ENCODE data around the gene TEAD1.

TEAD1 gene

GRCh38 chr11:12767577-12767976 lies 93.4 kb downstream of the TEAD1 start:
- H3K27ac ChIP-seq (ENCODE audit: low read depth, low read length), result no peak overlapping the region
- H3K79me2 ChIP-seq (ENCODE audit: control insufficient read depth, low read length), result no peaks in the 10 kb centered on the region
- H3K4me2 ChIP-seq (ENCODE audit: low read length), result no peak overlapping the region
- H3K27me3 ChIP-seq (ENCODE audit: control insufficient read depth, low read length), result no peaks in the 10 kb centered on the region
- H3K9me3 ChIP-seq (ENCODE audit: control insufficient read depth, insufficient read depth, low read length), result no peaks in the 10 kb centered on the region
- H3K9me2 ChIP-seq (replicated peaks; ENCODE audit: control insufficient read depth, low read length), result no peaks in the 10 kb centered on the region
- H3K4me3 ChIP-seq (ENCODE audit: low read length), result no peak overlapping the region
- no peaks in the 10 kb centered on the region for H4K20me1 ChIP-seq (ENCODE audit: control insufficient read depth, insufficient read depth, low read depth, low read length)
- H3K36me3 ChIP-seq (ENCODE audit: control insufficient read depth, low read length), result no peaks in the 10 kb centered on the region
- no peaks in the 10 kb centered on the region for H3F3A ChIP-seq (ENCODE audit: control insufficient read depth, insufficient read depth)
- TF ChIP-seq, protein P1, sequence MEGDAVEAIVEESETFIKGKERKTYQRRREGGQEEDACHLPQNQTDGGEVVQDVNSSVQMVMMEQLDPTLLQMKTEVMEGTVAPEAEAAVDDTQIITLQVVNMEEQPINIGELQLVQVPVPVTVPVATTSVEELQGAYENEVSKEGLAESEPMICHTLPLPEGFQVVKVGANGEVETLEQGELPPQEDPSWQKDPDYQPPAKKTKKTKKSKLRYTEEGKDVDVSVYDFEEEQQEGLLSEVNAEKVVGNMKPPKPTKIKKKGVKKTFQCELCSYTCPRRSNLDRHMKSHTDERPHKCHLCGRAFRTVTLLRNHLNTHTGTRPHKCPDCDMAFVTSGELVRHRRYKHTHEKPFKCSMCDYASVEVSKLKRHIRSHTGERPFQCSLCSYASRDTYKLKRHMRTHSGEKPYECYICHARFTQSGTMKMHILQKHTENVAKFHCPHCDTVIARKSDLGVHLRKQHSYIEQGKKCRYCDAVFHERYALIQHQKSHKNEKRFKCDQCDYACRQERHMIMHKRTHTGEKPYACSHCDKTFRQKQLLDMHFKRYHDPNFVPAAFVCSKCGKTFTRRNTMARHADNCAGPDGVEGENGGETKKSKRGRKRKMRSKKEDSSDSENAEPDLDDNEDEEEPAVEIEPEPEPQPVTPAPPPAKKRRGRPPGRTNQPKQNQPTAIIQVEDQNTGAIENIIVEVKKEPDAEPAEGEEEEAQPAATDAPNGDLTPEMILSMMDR (IDR thresholded peaks at IDR 0.05; ENCODE audit: low read depth, low read length, poor library complexity, severe bottlenecking), result no peak
- no peak for TF ChIP-seq EZH2phosphoT487 (IDR thresholded peaks at IDR 0.05; ENCODE audit: borderline replicate concordance, low read length)
- H3K4me1 ChIP-seq (ENCODE audit: control insufficient read depth, low read length), result no peaks in the 10 kb centered on the region

GRCh38 chr11:12768726-12769673 lies 94.8 kb downstream of the TEAD1 start:
- Histone ChIP-seq H3K4me1 (ENCODE audit: control insufficient read depth, low read length) (no peaks in the 10 kb centered on the region), H4K20me1 (ENCODE audit: control insufficient read depth, insufficient read depth, low read depth, low read length) (no peaks in the 10 kb centered on the region), H3K4me2 (ENCODE audit: low read length) (no peak overlapping the region), H3K27ac (ENCODE audit: low read depth, low read length) (no peak overlapping the region), H3K36me3 (ENCODE audit: control insufficient read depth, low read length) (no peaks in the 10 kb centered on the region), H3K9me3 (ENCODE audit: control insufficient read depth, insufficient read depth, low read length) (no peaks in the 10 kb centered on the region), H3F3A (ENCODE audit: control insufficient read depth, insufficient read depth) (no peaks in the 10 kb centered on the region), H3K9me2 (replicated peaks; ENCODE audit: control insufficient read depth, low read length) (no peaks in the 10 kb centered on the region), H3K27me3 (ENCODE audit: control insufficient read depth, low read length) (no peaks in the 10 kb centered on the region), H3K79me2 (ENCODE audit: control insufficient read depth, low read length) (no peaks in the 10 kb centered on the region), H3K4me3 (ENCODE audit: low read length) (no peak overlapping the region)
- TF ChIP-seq, protein P1 (IDR thresholded peaks at IDR 0.05; ENCODE audit: low read depth, low read length, poor library complexity, severe bottlenecking), result no peak
- TF ChIP-seq EZH2phosphoT487 (IDR thresholded peaks at IDR 0.05; ENCODE audit: borderline replicate concordance, low read length), result no peak

DNA sequence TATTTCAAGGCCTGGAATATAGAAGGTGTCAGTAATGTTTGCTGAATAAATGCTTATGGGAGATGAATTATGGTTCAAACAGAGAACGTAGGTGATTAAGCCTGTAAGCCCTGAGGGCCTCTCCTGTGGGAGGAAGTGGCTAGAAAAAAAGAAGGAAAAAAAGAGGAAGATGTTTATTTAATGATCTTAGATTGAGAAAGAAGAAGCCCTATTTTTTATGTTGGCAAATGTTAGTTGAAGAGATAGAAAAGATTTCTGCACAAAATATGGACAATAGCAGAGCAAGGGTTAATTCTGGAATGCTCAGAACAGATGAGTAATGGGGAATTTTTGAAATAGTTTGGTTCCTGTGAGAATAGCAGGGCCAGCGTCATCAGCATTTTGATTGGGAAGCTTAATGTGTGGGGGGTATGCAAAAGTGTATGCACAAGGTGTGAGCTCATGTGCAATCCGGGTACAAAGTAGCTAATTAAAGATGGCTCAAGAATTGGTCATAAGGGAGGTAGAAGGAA lies 95.7 kb downstream of the TEAD1 start:
- Histone ChIP-seq H3K4me3 (ENCODE audit: low read length) (no peak overlapping the region), H3F3A (ENCODE audit: control insufficient read depth, insufficient read depth) (no peaks in the 10 kb centered on the region), H3K27ac (ENCODE audit: low read depth, low read length) (no peak overlapping the region), H3K36me3 (ENCODE audit: control insufficient read depth, low read length) (no peaks in the 10 kb centered on the region), H3K27me3 (ENCODE audit: control insufficient read depth, low read length) (no peaks in the 10 kb centered on the region), H3K4me1 (ENCODE audit: control insufficient read depth, low read length) (no peaks in the 10 kb centered on the region), H3K9me2 (replicated peaks; ENCODE audit: control insufficient read depth, low read length) (no peaks in the 10 kb centered on the region), H3K4me2 (ENCODE audit: low read length) (no peak overlapping the region), H3K9me3 (ENCODE audit: control insufficient read depth, insufficient read depth, low read length) (no peaks in the 10 kb centered on the region), H3K79me2 (ENCODE audit: control insufficient read depth, low read length) (no peaks in the 10 kb centered on the region), H4K20me1 (ENCODE audit: control insufficient read depth, insufficient read depth, low read depth, low read length) (no peaks in the 10 kb centered on the region)
- TF ChIP-seq EZH2phosphoT487 (IDR thresholded peaks at IDR 0.05; ENCODE audit: borderline replicate concordance, low read length), result no peak
- TF ChIP-seq, protein P1 (IDR thresholded peaks at IDR 0.05; ENCODE audit: low read depth, low read length, poor library complexity, severe bottlenecking), result no peak
